Immature natural killer cell (primary cell): Measurements from ENCODE around the gene TFF2. TPM values are rescaled to one million over a fixed set of nuclear protein-coding genes. Genes with fewer than 3 reads are reported as not detected.

Experiments
- DNase-seq, 3 donors: peaks; one replicate each; pipeline ENCODE4 v3.0.0; 2022; ENCODE audit warnings: mixed read lengths in 1 of 3
- H3K27ac Mint-ChIP-seq, 6 donors: one replicate each; pipeline ENCODE4 v1.8.0; 2020; ENCODE audit warnings: mixed read lengths in 6 of 6, mild to moderate bottlenecking in 5 of 6, inconsistent platforms in 4 of 6, moderate library complexity in 3 of 6
- H3K27me3 Mint-ChIP-seq, 3 donors: one replicate each; pipeline ENCODE4 v1.8.0; 2020 to 2021; ENCODE audit warnings: low read depth in 3 of 3, mild to moderate bottlenecking in 3 of 3, mixed read lengths in 3 of 3, moderate library complexity in 3 of 3, inconsistent platforms in 1 of 3
- H3K36me3 Mint-ChIP-seq, 3 donors: one replicate each; pipeline ENCODE4 v1.8.0; 2020; ENCODE audit warnings: mixed read lengths in 3 of 3, inconsistent platforms in 2 of 3, mild to moderate bottlenecking in 2 of 3
- H3K4me1 Mint-ChIP-seq, 2 donors: one replicate each; pipeline ENCODE4 v1.8.0; 2020; ENCODE audit warnings: inconsistent platforms in 2 of 2, mild to moderate bottlenecking in 2 of 2, mixed read lengths in 2 of 2, moderate library complexity in 1 of 2
- H3K4me3 Mint-ChIP-seq, 5 donors: one replicate each; pipeline ENCODE4 v1.8.0; 2020; ENCODE audit warnings: mild to moderate bottlenecking in 5 of 5, mixed read lengths in 5 of 5, inconsistent platforms in 3 of 5, moderate library complexity in 3 of 5
- H3K9me3 Mint-ChIP-seq, 6 donors: one replicate each; pipeline ENCODE4 v1.8.0; 2020; ENCODE audit warnings: mild to moderate bottlenecking in 6 of 6, mixed read lengths in 6 of 6, inconsistent platforms in 4 of 6, moderate library complexity in 3 of 6
- polyA plus RNA-seq, 3 donors: library from polyadenylated mRNA; unstranded; fragments of 300-500 nt; fragmentation: Illumina TruSeq; gene quantifications; one replicate each; pipeline ENCODE4 v1.2.3, GENCODE V29; 2021

TFF2 gene, protein sequence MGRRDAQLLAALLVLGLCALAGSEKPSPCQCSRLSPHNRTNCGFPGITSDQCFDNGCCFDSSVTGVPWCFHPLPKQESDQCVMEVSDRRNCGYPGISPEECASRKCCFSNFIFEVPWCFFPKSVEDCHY
- polyA plus RNA-seq = not detected

DNA sequence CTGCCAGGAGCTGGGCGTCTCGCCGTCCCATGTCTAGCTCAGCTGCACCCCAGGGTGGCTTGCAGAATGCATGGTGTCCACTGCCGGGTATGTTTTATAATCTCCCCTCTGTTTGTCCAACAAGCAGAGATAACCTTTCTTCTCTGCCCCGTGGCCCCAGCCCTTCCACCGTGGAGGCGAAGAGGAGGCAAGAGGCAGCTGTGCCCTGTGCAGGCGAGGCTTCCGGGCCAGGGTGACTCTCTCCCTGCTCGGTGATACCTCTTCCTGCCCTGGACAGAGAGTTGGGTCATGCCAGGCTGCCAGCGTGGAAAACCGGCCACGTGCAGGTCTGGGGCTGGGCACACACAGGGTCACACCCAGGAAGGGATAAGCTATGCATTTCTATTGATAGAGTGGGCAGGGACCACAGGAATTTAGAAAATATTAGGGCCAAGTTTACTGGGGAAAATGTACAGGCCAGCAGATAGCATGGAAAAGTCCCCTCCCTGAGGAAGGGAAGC is at the start of gene TFF2:
Gene TFF2, minus strand, starts transcription at position 68 of the 500 bp plus-strand sequence. Its CDS starts 37 bp downstream, at position 31.
- Mint-ChIP-seq H3K27me3 (peaks cover 5 to 13% (median 6%) of the 10 kb centered on the region in 3 donors), H3K4me3 (no peak within 1 kb of the TSS), H3K4me1 (no peaks in the 10 kb centered on the region), H3K36me3 (peaks cover 4 to 18% (median 12%) of the 10 kb centered on the region in 3 donors), H3K27ac (no peak within 1 kb of the TSS), H3K9me3 (peaks cover 2 to 16% (median 12%) of the 10 kb centered on the region in 6 donors)
- no peak for DNase-seq

DNA sequence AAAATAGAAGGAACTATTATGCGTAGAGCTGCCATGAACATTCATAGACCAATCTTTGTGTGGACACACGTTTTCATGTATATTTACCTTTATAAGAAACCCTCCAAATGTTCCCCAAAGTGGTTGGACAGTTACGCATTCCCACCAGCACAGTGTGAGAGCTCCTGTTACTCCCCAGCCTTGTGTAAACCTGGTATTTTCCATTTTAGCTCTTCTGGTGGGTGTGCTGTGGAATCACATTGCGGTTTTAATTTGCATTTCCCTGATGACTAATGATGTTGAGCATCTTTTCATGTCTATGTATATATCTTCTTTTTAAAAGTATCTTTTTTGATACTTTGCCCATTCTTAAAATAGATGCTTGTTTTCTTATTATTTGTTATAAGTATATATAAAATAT is 49.7 kb upstream of the TFF2 start:
- peaks cover 0 to 8% (median 4%) of the 10 kb centered on the region in 3 donors for H3K36me3 Mint-ChIP-seq
- peaks cover 0 to 6% (median 0%) of the 10 kb centered on the region in 6 donors for H3K9me3 Mint-ChIP-seq
- H3K4me3 Mint-ChIP-seq = no peak overlapping the region
- H3K27ac Mint-ChIP-seq = no peak overlapping the region
- no peak for DNase-seq
- H3K4me1 Mint-ChIP-seq = peaks cover 10 to 12% of the 10 kb centered on the region in 2 donors
- peaks cover 3 to 9% (median 3%) of the 10 kb centered on the region in 3 donors for H3K27me3 Mint-ChIP-seq

DNA sequence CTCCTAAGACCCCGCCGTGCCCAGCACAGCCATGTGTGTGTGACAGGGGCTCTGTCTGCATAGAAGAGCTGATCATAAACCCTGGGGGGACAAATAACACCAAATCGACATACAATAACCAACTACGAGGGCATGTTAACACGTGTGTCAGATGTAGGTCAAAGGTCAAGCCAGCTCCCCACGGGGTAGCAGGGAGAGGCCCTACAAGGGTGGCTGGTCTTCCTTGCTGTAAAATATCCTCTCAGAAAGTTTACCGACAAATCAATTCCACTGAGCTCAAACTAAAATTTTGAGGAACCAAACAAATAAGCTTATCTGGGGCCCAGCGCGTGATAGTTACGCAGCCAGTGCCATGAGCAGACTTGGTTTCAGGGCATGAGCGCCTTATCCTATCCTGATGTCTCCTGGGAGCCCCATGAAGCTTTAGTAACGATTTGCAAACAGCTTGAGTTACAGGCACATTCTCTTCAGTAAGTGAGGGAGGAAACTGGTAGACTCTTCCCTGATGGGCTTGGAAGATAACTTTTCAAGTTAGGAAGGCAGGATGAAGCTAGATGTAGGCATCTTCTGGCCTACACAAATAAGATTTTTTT is 47.7 kb upstream of the TFF2 start:
- Mint-ChIP-seq H3K36me3 (peaks cover 0 to 8% (median 4%) of the 10 kb centered on the region in 3 donors), H3K9me3 (peaks cover 0 to 6% (median 0%) of the 10 kb centered on the region in 6 donors), H3K27ac (no peak overlapping the region), H3K4me3 (no peak overlapping the region), H3K27me3 (peaks cover 3 to 10% (median 9%) of the 10 kb centered on the region in 3 donors), H3K4me1 (peaks cover 4 to 8% of the 10 kb centered on the region in 2 donors)
- DNase-seq = no peak

DNA sequence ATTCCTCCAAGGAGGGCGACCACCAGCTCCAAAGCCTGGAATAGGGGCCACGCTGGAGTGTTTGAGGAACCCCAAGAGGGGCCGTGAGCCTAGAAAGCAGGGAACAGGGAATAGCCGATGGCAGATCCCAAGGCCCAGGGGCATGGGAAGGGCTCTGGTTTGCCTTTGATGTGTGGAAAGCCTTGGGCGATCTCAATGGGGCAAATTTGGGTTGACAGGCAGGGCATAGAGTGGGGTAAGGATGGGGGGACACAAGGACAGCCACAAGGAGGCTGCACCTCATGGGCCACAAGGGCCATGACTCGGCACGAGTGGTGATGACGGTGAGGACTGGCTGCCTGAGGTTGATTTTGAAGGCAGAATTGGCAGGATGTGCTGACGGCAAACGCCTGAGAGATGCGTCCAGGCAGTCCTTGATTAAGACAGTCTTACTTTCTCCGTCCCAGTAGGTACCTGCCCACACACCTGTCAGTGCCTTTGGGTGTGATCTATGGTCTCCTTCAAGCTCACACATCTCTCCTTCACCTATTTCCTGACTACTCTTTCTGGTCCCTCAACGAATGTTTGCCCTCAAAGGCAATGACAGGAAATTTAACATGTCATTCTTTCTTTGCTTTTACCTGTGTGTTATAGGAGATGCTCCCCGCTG is 47.1 kb upstream of the TFF2 start:
- H3K9me3 Mint-ChIP-seq = peaks cover 0 to 6% (median 0%) of the 10 kb centered on the region in 6 donors
- DNase-seq = no peak
- H3K27ac Mint-ChIP-seq = no peak overlapping the region
- H3K36me3 Mint-ChIP-seq = peaks cover 0 to 8% (median 4%) of the 10 kb centered on the region in 3 donors
- peaks cover 4 to 5% of the 10 kb centered on the region in 2 donors for H3K4me1 Mint-ChIP-seq
- H3K4me3 Mint-ChIP-seq = no peak overlapping the region
- H3K27me3 Mint-ChIP-seq = peaks cover 5 to 12% (median 9%) of the 10 kb centered on the region in 3 donors

DNA sequence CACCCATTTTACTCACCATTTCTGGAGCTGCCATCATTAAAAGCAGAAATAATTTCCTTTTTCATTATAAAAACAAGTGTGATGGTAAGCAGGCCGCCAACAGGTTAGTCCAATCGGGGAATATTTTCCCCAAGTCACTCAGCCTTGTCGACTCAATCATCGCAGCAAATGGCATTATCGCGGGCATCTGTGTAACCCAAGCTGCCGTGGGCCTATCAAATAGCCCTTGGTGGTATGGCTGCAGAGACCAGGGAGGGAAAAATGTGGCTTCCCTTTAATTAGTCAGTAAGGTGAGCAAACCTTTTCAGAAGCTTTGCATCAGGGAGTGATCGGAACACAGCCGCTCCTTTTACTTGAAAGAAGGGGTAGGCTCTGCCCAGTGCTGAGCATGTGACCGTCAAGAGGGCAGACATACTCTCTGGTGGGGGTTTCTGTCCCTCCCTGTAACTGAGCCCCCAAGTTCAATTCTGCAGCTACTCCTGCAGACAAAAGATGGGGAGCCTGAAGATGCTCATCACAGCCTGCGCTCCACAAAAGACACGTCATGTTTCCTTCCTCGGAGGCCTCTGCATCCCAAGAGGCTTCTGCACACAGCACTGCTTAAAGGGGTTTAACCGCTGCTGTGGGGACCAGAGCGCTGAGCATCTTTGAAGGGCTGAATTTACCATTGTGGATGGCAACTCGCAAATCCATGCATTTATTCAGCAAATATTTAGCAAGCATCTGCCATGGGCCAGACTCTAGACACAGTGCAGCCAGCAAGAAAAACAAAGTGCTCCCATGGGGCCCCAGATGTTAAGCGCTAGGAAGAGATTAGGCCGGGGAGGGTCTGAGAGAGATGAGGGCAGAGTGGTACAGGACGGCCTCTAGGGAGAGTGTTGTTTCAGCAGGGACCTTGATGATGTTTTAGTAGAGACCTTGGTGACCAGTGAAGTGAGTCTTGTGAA is 46.3 kb upstream of the TFF2 start:
- peaks cover 0 to 6% (median 0%) of the 10 kb centered on the region in 6 donors for H3K9me3 Mint-ChIP-seq
- H3K36me3 Mint-ChIP-seq = peaks cover 0 to 6% (median 4%) of the 10 kb centered on the region in 3 donors
- no peak overlapping the region for H3K4me3 Mint-ChIP-seq
- DNase-seq = no peak
- no peak overlapping the region for H3K27ac Mint-ChIP-seq
- peaks cover 8 to 14% (median 8%) of the 10 kb centered on the region in 3 donors for H3K27me3 Mint-ChIP-seq
- peaks cover 0 to 4% of the 10 kb centered on the region in 2 donors for H3K4me1 Mint-ChIP-seq

DNA sequence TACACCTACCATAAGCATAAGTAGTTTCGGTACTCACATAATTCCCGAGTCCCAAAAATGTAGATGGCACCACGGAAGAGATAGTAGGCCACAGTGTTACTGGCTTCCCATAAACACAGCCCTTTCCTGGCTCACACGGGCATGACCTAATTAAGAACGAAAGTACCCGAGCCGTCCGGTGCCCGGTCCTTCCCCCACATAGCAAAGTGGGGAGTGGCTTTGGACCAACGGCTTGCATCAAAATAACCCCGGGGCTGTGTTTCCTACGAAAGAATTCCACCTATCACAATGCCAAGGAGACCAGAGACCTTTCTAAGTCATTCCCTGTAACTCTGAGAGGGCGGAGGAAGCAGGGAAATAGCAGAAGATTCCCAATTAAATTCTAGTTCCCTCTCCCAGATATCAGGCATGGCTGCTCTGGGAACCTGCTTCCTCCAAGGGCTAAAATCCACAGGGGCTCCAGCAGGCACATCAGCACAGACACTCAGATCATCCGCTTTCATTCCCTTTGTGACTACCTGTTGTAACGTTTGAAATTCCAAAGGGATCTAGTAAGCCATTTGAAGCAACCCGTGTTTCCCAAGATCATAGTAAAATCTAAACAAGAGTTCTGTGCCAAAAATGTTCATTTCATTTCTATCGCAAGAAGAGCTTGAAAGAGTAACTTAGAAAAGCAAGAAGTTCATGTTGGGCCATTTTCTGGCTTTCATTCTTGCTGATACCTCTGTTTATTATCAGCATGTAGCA is 45.3 kb upstream of the TFF2 start, which contains the start of gene TMPRSS3:
Gene TMPRSS3, minus strand, starts transcription at position 148 of the 747 bp plus-strand sequence. CDS start 635 bp downstream, outside the sequence.
- Mint-ChIP-seq H3K27ac (no peak within 1 kb of the TSS), H3K27me3 (peaks cover 7 to 13% (median 8%) of the 10 kb centered on the region in 3 donors), H3K4me1 (peaks cover 0 to 4% of the 10 kb centered on the region in 2 donors), H3K9me3 (no peaks in the 10 kb centered on the region), H3K4me3 (no peak within 1 kb of the TSS), H3K36me3 (no peaks in the 10 kb centered on the region)
- DNase-seq = no peak

DNA sequence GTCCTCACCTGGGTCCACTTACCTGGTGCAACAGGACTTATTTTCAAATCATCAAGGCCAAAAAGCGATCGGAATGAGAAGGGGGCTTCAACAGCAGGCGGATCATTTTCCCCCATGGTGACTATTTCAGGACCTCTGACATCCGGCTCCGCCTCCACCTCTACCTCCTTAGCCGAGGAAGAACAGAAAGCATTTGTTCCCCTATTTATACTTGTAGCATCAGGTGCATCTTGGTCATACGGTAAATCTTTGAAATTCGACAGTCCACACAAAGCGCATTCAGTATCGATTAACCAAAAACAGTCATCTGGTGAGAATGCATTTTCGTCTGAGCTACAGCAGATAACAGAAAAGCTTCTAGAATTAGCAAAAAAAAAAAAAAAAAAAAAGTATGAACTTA is 44.5 kb upstream of the TFF2 start:
- no peak overlapping the region for H3K4me3 Mint-ChIP-seq

DNA sequence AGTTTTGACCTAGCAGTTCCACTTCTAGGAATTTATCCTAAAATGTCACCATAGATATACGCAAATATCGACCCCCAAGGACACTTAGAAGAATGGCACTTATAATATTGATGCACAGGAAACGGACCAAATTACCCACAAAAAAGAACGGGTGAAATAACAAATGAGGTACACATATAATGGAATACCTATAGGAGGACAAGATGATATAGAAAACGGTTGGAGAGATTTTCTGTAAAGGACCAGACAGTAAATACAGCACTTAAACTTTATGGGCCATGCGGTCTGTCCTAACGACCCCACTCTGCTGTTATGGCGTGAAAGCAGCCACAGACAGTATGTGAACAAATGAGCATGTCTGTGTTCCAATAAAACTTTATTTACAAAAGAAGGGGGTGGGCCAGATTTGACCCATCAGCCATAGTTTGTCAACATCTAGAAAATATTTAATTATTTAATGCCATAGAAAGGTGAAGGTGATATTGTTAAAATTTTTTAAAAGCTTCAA is 42.7 kb upstream of the TFF2 start:
- Mint-ChIP-seq H3K36me3 (peaks cover 0 to 5% (median 0%) of the 10 kb centered on the region in 3 donors), H3K4me1 (peaks cover 15 to 16% of the 10 kb centered on the region in 2 donors), H3K9me3 (no peaks in the 10 kb centered on the region), H3K4me3 (no peak overlapping the region), H3K27ac (no peak overlapping the region), H3K27me3 (peaks cover 8 to 13% (median 8%) of the 10 kb centered on the region in 3 donors)
- DNase-seq = no peak

More for the DNA sequence above, 44.5 kb upstream of the TFF2 start:
- H3K4me1 Mint-ChIP-seq = peaks cover 0 to 4% of the 10 kb centered on the region in 2 donors
- no peak overlapping the region for H3K27ac Mint-ChIP-seq
- H3K36me3 Mint-ChIP-seq = peaks cover 0 to 5% (median 0%) of the 10 kb centered on the region in 3 donors
- DNase-seq = no peak
- no peaks in the 10 kb centered on the region for H3K9me3 Mint-ChIP-seq
- H3K27me3 Mint-ChIP-seq = peaks cover 8 to 13% (median 8%) of the 10 kb centered on the region in 3 donors

DNA sequence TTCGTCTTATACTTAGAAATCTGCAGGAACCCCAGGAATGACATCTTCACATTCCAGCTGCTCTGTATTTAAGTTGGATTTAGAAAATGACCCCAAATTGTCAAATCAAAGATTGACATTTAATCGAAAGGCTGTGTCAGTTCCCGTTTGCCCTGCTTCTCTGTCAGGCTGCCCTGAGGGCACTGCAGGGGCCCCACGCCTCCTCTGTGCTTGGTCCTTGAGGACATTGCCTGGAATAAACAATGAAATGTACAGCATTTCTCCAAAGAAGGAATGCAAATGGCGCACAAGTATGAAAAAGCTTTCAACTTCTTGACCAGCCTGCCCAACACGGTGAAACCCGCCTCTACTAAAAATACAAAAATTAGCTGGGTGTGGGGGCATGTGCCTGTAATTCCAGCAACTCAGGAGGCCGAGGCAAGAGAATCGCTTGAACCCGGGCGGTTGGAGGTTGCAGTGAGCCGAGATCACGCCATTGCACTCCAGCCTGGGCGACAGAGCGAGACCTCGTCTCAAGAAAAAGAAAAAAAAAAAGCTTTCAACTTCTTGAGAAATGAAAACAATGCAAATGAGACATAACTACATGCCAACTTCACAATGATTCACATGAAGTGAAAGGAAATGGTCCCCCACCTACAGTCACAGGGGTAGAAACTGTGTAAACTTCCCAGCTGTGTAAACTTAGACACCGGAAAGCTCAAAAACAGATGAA is 42.1 kb upstream of the TFF2 start:
- peaks cover 15 to 16% of the 10 kb centered on the region in 2 donors for H3K4me1 Mint-ChIP-seq
- H3K27me3 Mint-ChIP-seq = peaks cover 5 to 13% (median 5%) of the 10 kb centered on the region in 3 donors
- no peak overlapping the region for H3K4me3 Mint-ChIP-seq
- no peak for DNase-seq
- H3K36me3 Mint-ChIP-seq = peaks cover 0 to 5% (median 0%) of the 10 kb centered on the region in 3 donors
- H3K27ac Mint-ChIP-seq = no peak overlapping the region
- no peaks in the 10 kb centered on the region for H3K9me3 Mint-ChIP-seq

DNA sequence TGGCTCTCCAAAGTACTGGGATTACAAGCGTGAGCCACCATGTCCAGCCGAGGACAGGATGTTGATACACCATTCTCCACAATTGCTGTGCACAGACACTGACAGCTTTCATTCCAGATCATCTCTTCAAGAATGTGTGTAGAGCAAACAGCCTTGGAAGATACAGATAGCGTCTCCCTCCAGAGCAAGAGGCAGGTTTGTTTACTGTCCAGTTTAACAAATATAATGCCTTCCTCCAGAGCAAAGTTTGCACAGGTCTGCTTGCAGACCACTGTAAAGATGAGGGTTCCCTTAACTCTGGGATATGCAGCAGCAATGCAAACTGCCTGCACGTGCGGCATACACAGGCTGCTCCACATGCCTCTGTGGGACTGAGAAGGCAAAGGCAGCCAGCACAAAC is 40.5 kb upstream of the TFF2 start:
- H3K27me3 Mint-ChIP-seq = peaks cover 4 to 19% (median 11%) of the 10 kb centered on the region in 3 donors

DNA sequence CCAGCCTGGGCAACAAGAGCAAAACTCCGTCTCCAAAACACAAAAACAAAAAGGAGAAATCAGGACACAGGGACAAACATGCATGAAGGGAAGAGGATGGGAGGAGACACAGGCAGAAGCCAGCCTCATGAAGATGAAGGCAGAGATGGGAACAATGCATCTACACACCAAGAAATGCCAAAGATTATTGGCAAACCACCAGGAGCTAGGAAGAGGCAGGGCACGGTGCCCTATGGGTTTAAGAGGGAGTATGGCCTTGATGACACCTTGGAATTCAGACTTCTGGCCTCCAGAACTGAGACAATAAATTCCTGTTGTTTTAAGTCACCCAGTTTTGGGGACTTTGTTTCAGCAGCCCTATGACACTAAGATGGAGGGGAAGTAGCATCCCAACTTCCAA is 39.9 kb upstream of the TFF2 start:
- no peak overlapping the region for H3K4me3 Mint-ChIP-seq
- peaks cover 15 to 16% of the 10 kb centered on the region in 2 donors for H3K4me1 Mint-ChIP-seq
- H3K27me3 Mint-ChIP-seq = peaks cover 5 to 25% (median 11%) of the 10 kb centered on the region in 3 donors
- H3K27ac Mint-ChIP-seq = no peak overlapping the region
- H3K36me3 Mint-ChIP-seq = peaks cover 0 to 5% (median 0%) of the 10 kb centered on the region in 3 donors
- peaks cover 0 to 3% (median 0%) of the 10 kb centered on the region in 6 donors for H3K9me3 Mint-ChIP-seq
- DNase-seq = no peak

More for the DNA sequence above, 40.5 kb upstream of the TFF2 start:
- peaks cover 0 to 5% (median 0%) of the 10 kb centered on the region in 3 donors for H3K36me3 Mint-ChIP-seq
- no peak overlapping the region for H3K27ac Mint-ChIP-seq
- DNase-seq = no peak
- peaks cover 15 to 16% of the 10 kb centered on the region in 2 donors for H3K4me1 Mint-ChIP-seq
- H3K9me3 Mint-ChIP-seq = peaks cover 0 to 3% (median 0%) of the 10 kb centered on the region in 6 donors
- H3K4me3 Mint-ChIP-seq = no peak overlapping the region

DNA sequence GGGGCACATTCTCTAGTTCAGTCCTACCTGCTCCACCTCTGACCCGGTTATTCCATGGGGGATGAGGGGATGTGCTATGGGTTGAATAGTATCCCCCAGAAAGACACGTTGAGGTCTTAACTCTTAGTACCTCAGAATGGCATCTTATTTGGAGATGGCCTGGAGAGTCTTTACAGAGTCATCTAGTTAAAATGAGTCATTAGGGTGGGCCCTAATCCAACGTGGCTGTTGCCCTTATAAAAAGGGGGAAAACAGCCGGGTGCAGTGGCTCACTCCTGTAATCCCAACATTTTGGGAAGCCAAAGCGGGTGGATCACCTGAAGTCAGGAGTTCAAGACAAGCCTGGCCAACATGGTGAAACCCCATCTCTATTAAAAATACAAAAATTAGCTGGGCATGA is 39.4 kb upstream of the TFF2 start:
- no peak for DNase-seq
- no peak overlapping the region for H3K4me3 Mint-ChIP-seq
- peaks cover 15 to 16% of the 10 kb centered on the region in 2 donors for H3K4me1 Mint-ChIP-seq
- H3K27ac Mint-ChIP-seq = no peak overlapping the region
- peaks cover 0 to 3% (median 0%) of the 10 kb centered on the region in 6 donors for H3K9me3 Mint-ChIP-seq
- peaks cover 0 to 5% (median 0%) of the 10 kb centered on the region in 3 donors for H3K36me3 Mint-ChIP-seq
- H3K27me3 Mint-ChIP-seq = peaks cover 6 to 25% (median 11%) of the 10 kb centered on the region in 3 donors
